MM.1S (cell line): Measurements from ENCODE around the gene SLC7A8.

ENCODE experiments used
- EZH2phosphoT487 ChIP-seq: fragments of 300-600 bp; sonication (generic); IDR thresholded peaks from 2 replicates; pipeline ENCODE4 v1.6.1; 2018; ENCODE audit warnings: antibody characterized with exemption, low read length
- TF ChIP-seq, protein P1 (sequence below): fragments of 300-600 bp; sonication (generic); IDR thresholded peaks from 2 replicates; pipeline ENCODE4 v1.5.1; 2016; ENCODE audit warnings: antibody characterized with exemption, low read length, mixed read lengths

GRCh38 chr14:23123419-23123818 is 60.0 kb downstream of the SLC7A8 start:
- TF ChIP-seq, protein P1, sequence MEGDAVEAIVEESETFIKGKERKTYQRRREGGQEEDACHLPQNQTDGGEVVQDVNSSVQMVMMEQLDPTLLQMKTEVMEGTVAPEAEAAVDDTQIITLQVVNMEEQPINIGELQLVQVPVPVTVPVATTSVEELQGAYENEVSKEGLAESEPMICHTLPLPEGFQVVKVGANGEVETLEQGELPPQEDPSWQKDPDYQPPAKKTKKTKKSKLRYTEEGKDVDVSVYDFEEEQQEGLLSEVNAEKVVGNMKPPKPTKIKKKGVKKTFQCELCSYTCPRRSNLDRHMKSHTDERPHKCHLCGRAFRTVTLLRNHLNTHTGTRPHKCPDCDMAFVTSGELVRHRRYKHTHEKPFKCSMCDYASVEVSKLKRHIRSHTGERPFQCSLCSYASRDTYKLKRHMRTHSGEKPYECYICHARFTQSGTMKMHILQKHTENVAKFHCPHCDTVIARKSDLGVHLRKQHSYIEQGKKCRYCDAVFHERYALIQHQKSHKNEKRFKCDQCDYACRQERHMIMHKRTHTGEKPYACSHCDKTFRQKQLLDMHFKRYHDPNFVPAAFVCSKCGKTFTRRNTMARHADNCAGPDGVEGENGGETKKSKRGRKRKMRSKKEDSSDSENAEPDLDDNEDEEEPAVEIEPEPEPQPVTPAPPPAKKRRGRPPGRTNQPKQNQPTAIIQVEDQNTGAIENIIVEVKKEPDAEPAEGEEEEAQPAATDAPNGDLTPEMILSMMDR = no peak
- no peak for TF ChIP-seq EZH2phosphoT487
